GM12891 (cell line): Measurements from ENCODE around the gene MRNIP.

Experiments used
- POLR2A ChIP-seq: IDR thresholded peaks from 2 replicates; pipeline ENCODE4 v1.6.1; 2011; ENCODE audit warnings: low read depth, low read length, control low read depth
- POLR2AphosphoS5 ChIP-seq: IDR thresholded peaks from 2 replicates; pipeline ENCODE4 v1.6.1; 2011; ENCODE audit warnings: low read depth, low read length, control low read depth
- POU2F2 ChIP-seq: IDR thresholded peaks from 2 replicates; pipeline ENCODE4 v1.6.1; 2011; ENCODE audit warnings: low read depth, mild to moderate bottlenecking, control low read depth, low read length, moderate library complexity
- TAF1 ChIP-seq: IDR thresholded peaks from 2 replicates; pipeline ENCODE4 v1.6.1; 2011; ENCODE audit warnings: low read depth, low read length, control low read depth

GRCh38 chr5:179905161-179905560 is 46.5 kb upstream of the MRNIP start:
- TF ChIP-seq POLR2AphosphoS5 (no peak), POLR2A (no peak), TAF1 (no peak), POU2F2 (no peak)
